ENCODE data around the gene C11orf24.

C11orf24 gene

DNA sequence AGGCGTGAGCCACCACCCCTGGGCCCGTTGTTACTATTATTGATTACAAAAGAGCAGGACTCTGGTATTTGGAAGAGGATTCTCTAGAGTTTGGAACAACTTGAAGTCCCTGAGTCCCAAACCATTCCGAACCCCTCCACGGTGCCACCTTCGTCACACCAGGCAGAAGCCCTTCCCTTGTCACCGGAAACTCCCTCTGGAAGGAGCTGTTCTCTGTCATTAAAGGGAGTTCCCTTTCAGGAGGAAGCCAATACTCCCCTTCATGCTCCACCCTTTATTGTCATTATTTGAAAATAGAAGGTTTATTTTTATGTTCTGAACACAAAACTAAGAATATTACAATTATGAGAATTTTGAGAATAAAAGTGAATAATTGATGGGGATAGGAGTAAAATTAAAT lies 5.1 kb upstream of the C11orf24 start:
- ATAC-seq, result no peak

DNA sequence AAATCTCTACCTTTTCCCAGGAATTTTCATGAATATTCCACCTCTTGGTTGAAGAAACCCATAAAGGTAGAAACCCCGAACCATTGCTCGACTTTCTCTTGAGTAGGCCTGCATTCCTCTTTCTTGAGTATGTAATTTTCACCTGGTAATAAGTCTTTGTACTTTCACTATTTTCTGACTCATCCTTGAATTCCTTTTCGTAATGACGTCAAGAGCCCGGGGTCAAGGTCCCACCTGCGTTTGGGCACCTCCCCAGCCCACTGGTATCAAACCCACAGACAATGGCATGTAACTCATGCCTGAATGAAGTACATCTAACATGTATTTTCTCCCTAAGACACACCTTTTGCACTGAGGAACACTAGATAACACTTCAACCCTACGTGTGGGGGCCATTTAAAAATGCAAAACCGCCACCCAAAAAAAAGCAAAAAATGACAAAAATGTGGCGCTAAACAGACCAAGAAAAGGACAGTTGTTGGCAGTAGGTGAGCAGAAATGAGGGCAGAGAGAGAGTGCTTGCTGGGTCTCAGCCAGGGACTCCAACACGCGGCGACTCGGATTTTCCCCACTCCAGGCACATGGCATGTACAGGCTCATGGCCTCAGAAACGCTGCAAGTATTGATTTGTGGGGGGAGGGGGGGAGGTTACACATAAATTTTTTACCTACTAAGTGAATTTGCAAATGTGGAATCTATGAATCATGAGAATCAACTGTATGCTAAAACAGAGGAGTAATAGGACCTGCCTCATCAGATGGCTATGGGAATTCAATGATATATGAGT lies 4.1 kb upstream of the C11orf24 start:
- ATAC-seq, result no peak
- TF ChIP-seq PPARA (CRISPR knock-in tag; IDR thresholded peaks at IDR 0.05; ENCODE audit: borderline replicate concordance) (no peak), ZFP3 (CRISPR knock-in tag; IDR thresholded peaks at IDR 0.05) (no peak), ARNTL (CRISPR knock-in tag; IDR thresholded peaks at IDR 0.05; ENCODE audit: borderline replicate concordance, low read depth) (no peak), SNAI2 (CRISPR knock-in tag; IDR thresholded peaks at IDR 0.05) (no peak), ZNF70 (CRISPR knock-in tag; IDR thresholded peaks at IDR 0.05) (no peak), OSR1 (CRISPR knock-in tag; IDR thresholded peaks at IDR 0.05) (no peak), CSDC2 (CRISPR knock-in tag; IDR thresholded peaks at IDR 0.05) (no peak), TCF4 (CRISPR knock-in tag; IDR thresholded peaks at IDR 0.05; ENCODE audit: borderline replicate concordance) (no peak)
- TF ChIP-seq, protein P1, sequence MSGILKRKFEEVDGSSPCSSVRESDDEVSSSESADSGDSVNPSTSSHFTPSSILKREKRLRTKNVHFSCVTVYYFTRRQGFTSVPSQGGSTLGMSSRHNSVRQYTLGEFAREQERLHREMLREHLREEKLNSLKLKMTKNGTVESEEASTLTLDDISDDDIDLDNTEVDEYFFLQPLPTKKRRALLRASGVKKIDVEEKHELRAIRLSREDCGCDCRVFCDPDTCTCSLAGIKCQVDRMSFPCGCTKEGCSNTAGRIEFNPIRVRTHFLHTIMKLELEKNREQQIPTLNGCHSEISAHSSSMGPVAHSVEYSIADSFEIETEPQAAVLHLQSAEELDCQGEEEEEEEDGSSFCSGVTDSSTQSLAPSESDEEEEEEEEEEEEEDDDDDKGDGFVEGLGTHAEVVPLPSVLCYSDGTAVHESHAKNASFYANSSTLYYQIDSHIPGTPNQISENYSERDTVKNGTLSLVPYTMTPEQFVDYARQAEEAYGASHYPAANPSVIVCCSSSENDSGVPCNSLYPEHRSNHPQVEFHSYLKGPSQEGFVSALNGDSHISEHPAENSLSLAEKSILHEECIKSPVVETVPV (CRISPR knock-in tag; IDR thresholded peaks at IDR 0.05), result no peak

More for the DNA sequence above, 5.1 kb upstream of the C11orf24 start:
- TF ChIP-seq TOX (CRISPR knock-in tag; IDR thresholded peaks at IDR 0.05; ENCODE audit: borderline replicate concordance) (no peak), ESRRG (CRISPR knock-in tag; IDR thresholded peaks at IDR 0.05) (no peak), ZFP30 (CRISPR knock-in tag; IDR thresholded peaks at IDR 0.05) (no peak), PPARA (CRISPR knock-in tag; IDR thresholded peaks at IDR 0.05; ENCODE audit: borderline replicate concordance) (no peak), ARNTL (CRISPR knock-in tag; IDR thresholded peaks at IDR 0.05; ENCODE audit: borderline replicate concordance, low read depth) (no peak), RARB (CRISPR knock-in tag; IDR thresholded peaks at IDR 0.05) (no peak), SNAI2 (CRISPR knock-in tag; IDR thresholded peaks at IDR 0.05) (no peak), ZNF8 (CRISPR knock-in tag; IDR thresholded peaks at IDR 0.05) (no peak), TCF4 (CRISPR knock-in tag; IDR thresholded peaks at IDR 0.05; ENCODE audit: borderline replicate concordance) (no peak), ISL1 (CRISPR knock-in tag; IDR thresholded peaks at IDR 0.05) (no peak)
- TF ChIP-seq, protein P2, sequence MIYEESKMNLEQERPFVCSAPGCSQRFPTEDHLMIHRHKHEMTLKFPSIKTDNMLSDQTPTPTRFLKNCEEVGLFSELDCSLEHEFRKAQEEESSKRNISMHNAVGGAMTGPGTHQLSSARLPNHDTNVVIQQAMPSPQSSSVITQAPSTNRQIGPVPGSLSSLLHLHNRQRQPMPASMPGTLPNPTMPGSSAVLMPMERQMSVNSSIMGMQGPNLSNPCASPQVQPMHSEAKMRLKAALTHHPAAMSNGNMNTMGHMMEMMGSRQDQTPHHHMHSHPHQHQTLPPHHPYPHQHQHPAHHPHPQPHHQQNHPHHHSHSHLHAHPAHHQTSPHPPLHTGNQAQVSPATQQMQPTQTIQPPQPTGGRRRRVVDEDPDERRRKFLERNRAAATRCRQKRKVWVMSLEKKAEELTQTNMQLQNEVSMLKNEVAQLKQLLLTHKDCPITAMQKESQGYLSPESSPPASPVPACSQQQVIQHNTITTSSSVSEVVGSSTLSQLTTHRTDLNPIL (CRISPR knock-in tag; IDR thresholded peaks at IDR 0.05; ENCODE audit: low read depth), result no peak
- TF ChIP-seq, protein P3, sequence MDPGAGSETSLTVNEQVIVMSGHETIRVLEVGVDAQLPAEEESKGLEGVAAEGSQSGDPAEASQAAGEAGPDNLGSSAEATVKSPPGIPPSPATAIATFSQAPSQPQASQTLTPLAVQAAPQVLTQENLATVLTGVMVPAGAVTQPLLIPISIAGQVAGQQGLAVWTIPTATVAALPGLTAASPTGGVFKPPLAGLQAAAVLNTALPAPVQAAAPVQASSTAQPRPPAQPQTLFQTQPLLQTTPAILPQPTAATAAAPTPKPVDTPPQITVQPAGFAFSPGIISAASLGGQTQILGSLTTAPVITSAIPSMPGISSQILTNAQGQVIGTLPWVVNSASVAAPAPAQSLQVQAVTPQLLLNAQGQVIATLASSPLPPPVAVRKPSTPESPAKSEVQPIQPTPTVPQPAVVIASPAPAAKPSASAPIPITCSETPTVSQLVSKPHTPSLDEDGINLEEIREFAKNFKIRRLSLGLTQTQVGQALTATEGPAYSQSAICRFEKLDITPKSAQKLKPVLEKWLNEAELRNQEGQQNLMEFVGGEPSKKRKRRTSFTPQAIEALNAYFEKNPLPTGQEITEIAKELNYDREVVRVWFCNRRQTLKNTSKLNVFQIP (CRISPR knock-in tag; IDR thresholded peaks at IDR 0.05; ENCODE audit: borderline replicate concordance, low read depth), result no peak
- TF ChIP-seq, protein P4, sequence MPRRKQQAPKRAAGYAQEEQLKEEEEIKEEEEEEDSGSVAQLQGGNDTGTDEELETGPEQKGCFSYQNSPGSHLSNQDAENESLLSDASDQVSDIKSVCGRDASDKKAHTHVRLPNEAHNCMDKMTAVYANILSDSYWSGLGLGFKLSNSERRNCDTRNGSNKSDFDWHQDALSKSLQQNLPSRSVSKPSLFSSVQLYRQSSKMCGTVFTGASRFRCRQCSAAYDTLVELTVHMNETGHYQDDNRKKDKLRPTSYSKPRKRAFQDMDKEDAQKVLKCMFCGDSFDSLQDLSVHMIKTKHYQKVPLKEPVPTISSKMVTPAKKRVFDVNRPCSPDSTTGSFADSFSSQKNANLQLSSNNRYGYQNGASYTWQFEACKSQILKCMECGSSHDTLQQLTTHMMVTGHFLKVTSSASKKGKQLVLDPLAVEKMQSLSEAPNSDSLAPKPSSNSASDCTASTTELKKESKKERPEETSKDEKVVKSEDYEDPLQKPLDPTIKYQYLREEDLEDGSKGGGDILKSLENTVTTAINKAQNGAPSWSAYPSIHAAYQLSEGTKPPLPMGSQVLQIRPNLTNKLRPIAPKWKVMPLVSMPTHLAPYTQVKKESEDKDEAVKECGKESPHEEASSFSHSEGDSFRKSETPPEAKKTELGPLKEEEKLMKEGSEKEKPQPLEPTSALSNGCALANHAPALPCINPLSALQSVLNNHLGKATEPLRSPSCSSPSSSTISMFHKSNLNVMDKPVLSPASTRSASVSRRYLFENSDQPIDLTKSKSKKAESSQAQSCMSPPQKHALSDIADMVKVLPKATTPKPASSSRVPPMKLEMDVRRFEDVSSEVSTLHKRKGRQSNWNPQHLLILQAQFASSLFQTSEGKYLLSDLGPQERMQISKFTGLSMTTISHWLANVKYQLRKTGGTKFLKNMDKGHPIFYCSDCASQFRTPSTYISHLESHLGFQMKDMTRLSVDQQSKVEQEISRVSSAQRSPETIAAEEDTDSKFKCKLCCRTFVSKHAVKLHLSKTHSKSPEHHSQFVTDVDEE (CRISPR knock-in tag; IDR thresholded peaks at IDR 0.05), result no peak
- TF ChIP-seq, protein P5, sequence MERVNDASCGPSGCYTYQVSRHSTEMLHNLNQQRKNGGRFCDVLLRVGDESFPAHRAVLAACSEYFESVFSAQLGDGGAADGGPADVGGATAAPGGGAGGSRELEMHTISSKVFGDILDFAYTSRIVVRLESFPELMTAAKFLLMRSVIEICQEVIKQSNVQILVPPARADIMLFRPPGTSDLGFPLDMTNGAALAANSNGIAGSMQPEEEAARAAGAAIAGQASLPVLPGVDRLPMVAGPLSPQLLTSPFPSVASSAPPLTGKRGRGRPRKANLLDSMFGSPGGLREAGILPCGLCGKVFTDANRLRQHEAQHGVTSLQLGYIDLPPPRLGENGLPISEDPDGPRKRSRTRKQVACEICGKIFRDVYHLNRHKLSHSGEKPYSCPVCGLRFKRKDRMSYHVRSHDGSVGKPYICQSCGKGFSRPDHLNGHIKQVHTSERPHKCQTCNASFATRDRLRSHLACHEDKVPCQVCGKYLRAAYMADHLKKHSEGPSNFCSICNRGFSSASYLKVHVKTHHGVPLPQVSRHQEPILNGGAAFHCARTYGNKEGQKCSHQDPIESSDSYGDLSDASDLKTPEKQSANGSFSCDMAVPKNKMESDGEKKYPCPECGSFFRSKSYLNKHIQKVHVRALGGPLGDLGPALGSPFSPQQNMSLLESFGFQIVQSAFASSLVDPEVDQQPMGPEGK (CRISPR knock-in tag; IDR thresholded peaks at IDR 0.05; ENCODE audit: borderline replicate concordance), result no peak

DNA sequence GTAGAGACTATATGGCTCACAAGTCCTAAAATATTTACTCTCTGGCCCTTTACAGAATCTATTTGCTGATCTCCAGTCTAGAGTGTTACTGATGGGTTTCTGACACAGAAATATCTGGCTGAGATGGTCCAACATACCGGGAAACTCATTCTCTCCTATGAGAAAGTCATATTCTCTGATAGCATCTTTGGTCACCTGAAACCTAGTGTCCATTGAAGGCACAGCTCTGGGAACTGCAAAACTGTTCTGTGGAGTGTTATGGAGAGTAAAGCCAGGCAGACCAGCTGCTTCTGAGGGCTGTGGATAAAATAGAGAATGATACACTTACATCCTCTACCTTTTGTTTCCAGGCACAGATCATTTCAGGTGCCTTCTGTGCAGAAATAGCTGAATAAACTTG lies 2.5 kb upstream of the C11orf24 start:
- ATAC-seq, result no peak
- no peak for TF ChIP-seq ISL1 (CRISPR knock-in tag; IDR thresholded peaks at IDR 0.05)
- TF ChIP-seq, protein P5 (CRISPR knock-in tag; IDR thresholded peaks at IDR 0.05; ENCODE audit: borderline replicate concordance), result no peak
- TF ChIP-seq, protein P1 (CRISPR knock-in tag; IDR thresholded peaks at IDR 0.05), result no peak
- TF ChIP-seq, protein P4 (CRISPR knock-in tag; IDR thresholded peaks at IDR 0.05), result no peak
- TF ChIP-seq PPARA (CRISPR knock-in tag; IDR thresholded peaks at IDR 0.05; ENCODE audit: borderline replicate concordance), result no peak
- no peak for TF ChIP-seq TOX (CRISPR knock-in tag; IDR thresholded peaks at IDR 0.05; ENCODE audit: borderline replicate concordance)
- TF ChIP-seq GLIS3 (CRISPR knock-in tag; IDR thresholded peaks at IDR 0.05), result no peak

All from SK-N-SH treated with all-trans-retinoic acid at 6 μM for 48 hours (cell line).